ENCODE results near the gene BCL7B.

DNA sequence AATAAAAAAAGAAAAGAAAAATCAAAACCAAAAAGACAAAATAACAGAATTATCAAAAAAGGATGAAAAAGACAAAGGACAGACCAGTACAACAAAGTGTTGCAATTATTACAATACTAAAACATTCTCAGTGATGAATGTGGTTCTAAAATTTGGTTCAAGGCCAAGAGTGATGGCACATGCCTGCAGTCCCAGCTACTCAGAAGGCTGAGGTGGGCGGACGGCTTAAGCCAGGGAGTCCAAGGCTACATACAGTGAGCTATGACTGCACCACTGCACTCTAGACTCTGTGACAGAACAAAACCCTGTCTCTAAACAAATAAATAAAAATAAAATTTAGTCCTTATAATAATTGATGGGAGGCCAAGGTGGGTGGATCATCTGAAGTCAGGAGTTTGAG, 49.9 kb downstream of the BCL7B start:
- TF ChIP-seq, protein P1, sequence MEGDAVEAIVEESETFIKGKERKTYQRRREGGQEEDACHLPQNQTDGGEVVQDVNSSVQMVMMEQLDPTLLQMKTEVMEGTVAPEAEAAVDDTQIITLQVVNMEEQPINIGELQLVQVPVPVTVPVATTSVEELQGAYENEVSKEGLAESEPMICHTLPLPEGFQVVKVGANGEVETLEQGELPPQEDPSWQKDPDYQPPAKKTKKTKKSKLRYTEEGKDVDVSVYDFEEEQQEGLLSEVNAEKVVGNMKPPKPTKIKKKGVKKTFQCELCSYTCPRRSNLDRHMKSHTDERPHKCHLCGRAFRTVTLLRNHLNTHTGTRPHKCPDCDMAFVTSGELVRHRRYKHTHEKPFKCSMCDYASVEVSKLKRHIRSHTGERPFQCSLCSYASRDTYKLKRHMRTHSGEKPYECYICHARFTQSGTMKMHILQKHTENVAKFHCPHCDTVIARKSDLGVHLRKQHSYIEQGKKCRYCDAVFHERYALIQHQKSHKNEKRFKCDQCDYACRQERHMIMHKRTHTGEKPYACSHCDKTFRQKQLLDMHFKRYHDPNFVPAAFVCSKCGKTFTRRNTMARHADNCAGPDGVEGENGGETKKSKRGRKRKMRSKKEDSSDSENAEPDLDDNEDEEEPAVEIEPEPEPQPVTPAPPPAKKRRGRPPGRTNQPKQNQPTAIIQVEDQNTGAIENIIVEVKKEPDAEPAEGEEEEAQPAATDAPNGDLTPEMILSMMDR (IDR thresholded peaks at IDR 0.05): no peak
- TF ChIP-seq POLR2A (IDR thresholded peaks at IDR 0.05): no peak

All from uterus (tissue), 2 donors.